ENCODE results near the gene STAT3.
A peak's percentile ranks its signal among the peaks of the same experiment; 100 is the strongest.

Gene STAT3

DNA sequence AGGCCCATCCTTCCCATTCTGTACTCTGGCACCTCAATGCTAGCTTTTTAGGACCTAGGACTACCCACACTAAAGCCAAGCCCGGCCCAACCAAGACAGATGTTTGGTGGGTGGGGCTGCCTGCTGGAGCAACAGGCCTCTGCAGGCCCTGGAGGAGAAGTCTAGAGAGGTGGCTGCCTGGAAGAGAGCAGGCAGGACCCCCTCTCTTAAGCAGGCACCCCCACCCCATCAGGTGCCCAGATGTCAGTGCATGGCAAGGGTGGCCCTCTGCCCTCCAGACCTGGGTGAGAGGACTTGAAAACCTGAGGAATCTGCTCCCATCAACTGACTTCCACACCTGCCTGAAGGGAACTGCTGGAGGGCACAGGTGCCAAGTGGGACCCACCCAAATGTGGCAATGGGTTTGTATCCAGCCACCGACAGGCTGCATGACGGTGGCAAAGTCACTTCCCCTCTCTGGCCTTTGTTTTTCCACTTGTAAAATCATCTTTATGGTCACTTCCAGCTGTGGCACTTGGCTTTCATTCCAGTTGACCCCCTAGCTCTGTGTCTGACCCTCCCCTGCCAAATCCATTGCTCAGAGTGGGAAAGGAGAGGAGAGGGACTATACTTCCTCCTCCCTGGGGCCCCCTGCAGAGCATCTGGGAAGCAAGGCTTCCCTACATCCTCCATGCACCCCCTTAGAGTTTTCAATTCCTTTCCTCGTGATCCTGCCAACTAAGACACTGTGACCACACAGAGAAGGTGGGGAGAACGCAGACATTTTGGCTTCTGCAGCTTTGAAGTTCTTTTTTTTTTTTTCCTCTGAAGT lies 101.6 kb downstream of the STAT3 start:
- TF ChIP-seq CTCF (IDR thresholded peaks at IDR 0.05; ENCODE audit: extremely low read depth, missing control alignments) = no peak
- DNase-seq (ENCODE audit: low spot score) = no peak

DNA sequence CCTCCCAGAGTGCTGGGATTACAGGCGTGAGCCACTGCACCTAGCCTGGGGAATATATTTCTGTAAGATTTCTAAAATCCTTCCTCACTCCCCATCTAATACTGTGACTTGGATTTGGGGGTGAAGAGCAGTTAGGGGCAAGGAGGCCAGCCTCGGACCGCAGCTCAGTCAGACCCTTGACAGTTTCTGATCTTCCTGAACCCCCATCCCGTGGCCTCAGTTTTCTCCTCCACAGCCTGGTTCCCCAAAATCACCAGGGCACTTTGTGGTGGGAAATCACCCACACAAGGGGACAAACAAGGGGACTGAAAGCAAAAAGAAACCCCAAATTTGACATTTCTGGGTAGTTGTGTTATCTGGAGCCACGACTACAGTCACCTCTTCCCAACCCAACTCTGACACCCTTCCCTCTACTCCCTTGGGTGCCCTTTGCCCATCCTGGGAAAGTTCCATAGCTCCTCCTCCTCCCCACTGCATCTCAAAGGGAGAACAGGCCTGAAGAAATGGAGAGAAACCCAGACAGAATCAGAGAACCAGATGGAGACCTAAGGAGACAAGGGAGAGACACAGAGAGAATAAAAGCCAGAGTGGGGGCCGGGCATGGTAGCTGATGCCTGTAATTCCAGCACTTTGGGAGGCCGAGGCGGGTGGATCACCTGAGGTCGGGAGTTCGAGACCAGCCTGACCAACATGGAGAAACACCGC lies 102.7 kb downstream of the STAT3 start:
- no peak for TF ChIP-seq CTCF (IDR thresholded peaks at IDR 0.05; ENCODE audit: extremely low read depth, missing control alignments)
- DNase-seq (ENCODE audit: low spot score) = no peak

DNA sequence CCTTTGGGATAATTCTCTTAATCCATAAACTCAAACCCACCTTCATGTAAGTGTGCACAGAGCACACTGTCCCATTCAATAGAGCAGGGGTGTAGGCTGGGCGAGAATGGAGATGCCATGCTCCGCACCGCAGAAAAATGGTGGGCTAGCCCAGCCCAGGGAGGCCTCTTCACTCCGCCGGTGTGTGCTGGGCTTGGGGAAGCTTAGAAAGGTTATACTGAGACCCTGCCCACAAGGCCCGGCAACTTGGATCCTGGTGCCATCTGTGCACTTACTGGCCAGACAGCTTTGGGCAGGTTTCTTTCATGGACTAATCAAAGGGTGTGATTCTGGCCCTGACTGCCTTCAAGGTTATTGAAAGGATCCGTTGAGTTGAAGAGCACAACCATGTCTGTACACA lies 103.7 kb downstream of the STAT3 start:
- no peak for DNase-seq (ENCODE audit: low spot score)
- TF ChIP-seq CTCF (IDR thresholded peaks at IDR 0.05; ENCODE audit: extremely low read depth, missing control alignments) = no peak

DNA sequence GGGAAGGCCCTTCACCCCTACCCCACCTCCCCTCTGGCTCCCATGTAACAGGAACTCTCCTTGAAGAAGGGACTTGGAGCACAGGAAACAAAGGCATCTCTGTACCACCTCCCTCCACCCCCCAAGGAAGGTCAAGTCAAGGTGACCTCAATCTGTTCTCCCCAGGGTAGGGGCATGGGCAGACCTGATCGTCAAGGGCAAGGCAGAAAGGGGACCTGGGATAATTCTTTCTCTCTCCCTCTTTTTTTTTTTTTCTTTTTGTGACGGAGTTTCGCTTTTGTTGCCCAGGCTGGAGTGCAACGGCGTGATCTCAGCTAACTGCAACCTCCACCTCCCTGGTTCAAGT lies 104.2 kb downstream of the STAT3 start:
- DNase-seq (ENCODE audit: low spot score) = no peak
- no peak for TF ChIP-seq CTCF (IDR thresholded peaks at IDR 0.05; ENCODE audit: extremely low read depth, missing control alignments)

DNA sequence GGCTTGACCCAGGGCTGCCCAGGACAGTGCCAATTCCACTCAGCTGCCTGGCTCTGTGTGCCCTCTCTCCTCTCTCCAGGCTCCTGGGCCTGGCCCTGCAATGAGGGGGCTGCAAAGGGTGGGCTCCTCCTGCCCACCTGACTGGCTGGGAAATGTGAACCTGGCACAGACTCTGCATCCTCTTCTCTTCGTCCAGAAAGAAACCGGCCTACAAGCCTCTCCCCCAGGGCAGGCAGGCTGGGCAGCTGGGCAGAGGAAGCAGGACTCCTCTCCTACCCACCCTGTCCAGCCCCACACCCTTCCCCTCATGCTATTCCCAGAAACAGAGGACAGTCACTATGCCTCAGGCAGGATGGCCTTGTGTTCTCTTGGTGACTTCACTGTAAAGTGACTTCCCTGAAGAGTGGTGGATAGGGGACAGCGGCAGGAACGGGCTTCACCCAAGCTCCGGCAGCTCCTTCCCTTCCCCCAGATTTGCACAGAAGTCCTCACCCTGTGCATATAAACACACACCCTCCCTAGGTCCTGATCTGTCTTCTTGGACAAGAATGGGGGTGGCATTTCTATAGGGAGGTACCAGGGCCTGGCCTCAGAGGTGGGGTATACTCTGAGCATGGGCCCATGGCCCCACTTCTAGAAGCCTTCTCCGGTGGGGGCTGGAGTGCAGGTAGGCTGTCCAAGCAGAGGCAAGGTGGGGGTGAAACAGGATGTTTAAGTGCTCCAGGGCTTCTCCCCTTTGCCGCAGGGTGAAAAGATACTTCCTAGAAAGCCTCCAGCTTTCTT lies 104.8 kb downstream of the STAT3 start:
- no peak for TF ChIP-seq CTCF (IDR thresholded peaks at IDR 0.05; ENCODE audit: extremely low read depth, missing control alignments)
- peak; percentile 3 for DNase-seq (ENCODE audit: low spot score)

DNA sequence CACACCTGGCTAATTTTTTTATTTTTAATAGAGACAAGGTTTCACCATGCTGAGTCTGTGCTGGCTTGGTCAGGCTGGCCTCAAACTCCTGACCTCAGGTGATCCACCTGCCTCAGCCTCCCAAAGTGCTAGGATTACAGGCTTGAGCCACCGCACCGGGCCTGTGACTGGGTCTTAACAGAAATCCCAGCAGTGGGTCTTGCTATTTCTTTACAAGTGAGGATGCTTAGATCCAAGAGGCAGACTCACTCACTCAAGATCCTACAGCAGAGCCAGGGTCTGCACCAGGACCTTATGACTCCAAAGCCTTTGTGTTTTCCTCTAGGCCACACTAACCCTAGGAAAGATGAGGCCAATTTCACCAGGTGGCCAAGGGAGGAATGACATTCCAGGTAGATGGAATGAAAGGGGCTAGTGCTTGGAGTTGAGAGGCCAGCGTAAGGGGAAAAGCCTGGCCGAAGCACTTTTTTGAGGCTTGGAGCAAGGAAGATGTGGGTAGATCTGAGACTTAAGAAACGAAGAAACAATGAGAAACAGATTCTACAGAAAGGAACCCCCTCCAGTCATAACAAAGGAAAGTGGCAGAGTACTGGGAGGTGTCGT lies 105.7 kb downstream of the STAT3 start:
- DNase-seq (ENCODE audit: low spot score) = no peak
- TF ChIP-seq CTCF (IDR thresholded peaks at IDR 0.05; ENCODE audit: extremely low read depth, missing control alignments) = no peak

All from GM20000 (cell line).